GM21447 (cell line): ENCODE results near the gene C1S.

Experiments
- ATAC-seq: cut with Tn5 transposase; IDR thresholded peaks from one replicate; pipeline ENCODE4 v1.9.1; 2021; ENCODE audit not compliant: unreplicated experiment

Gene C1S

GRCh38 chr12:7075939-7076338, 15.4 kb downstream of the C1S start:
- ATAC-seq: no peak

- ATAC-seq: no peak
Observed at GRCh38 chr12:7076493-7076892, 16.0 kb downstream of the C1S start.

GRCh38 chr12:7078163-7078562, 17.6 kb downstream of the C1S start:
- no peak for ATAC-seq

GRCh38 chr12:7079826-7080125, 19.3 kb downstream of the C1S start:
- no peak for ATAC-seq

- ATAC-seq: no peak
Observed at GRCh38 chr12:7081037-7081436, 20.5 kb downstream of the C1S start.

- no peak for ATAC-seq
Observed at GRCh38 chr12:7083125-7083524, 22.6 kb downstream of the C1S start.

GRCh38 chr12:7089196-7089871, 28.8 kb downstream of the C1S start:
- ATAC-seq: no peak

- no peak for ATAC-seq
Observed at GRCh38 chr12:7090222-7090998, 29.9 kb downstream of the C1S start.

- ATAC-seq: no peak
Observed at GRCh38 chr12:7091171-7091570, 30.7 kb downstream of the C1S start.

GRCh38 chr12:7091660-7092228, 31.2 kb downstream of the C1S start:
- ATAC-seq: no peak

GRCh38 chr12:7092229-7092985, 31.9 kb downstream of the C1S start, which contains the start of gene C1R:
C1R (minus strand) TSS chr12:7092445; CDS start chr12:7092388, 57 bp downstream.
- ATAC-seq: no peak

- ATAC-seq: no peak
Observed at GRCh38 chr12:7092986-7093460, 32.5 kb downstream of the C1S start.

GRCh38 chr12:7093486-7093885, 33.0 kb downstream of the C1S start:
- ATAC-seq: no peak

- ATAC-seq: no peak
Observed at GRCh38 chr12:7093892-7094291, 33.4 kb downstream of the C1S start.

- ATAC-seq: no peak
Observed at GRCh38 chr12:7096006-7096932, 35.8 kb downstream of the C1S start.

GRCh38 chr12:7096979-7097378, 36.5 kb downstream of the C1S start:
- ATAC-seq: no peak

GRCh38 chr12:7099290-7099996, 38.9 kb downstream of the C1S start:
- ATAC-seq: no peak

- ATAC-seq: no peak
Observed at GRCh38 chr12:7100239-7100638, 39.7 kb downstream of the C1S start.

GRCh38 chr12:7101047-7101693, 40.7 kb downstream of the C1S start:
- ATAC-seq: no peak
